ENCODE results near the gene GPSM3.
"Not testable (repeated sequence)": the region's sequence is repeated elsewhere in the genome, so short reads cannot be mapped to it uniquely, and the experiment has no call there.

Gene GPSM3

GRCh38 chr6:32151181-32151862 is 41.1 kb downstream of the GPSM3 start:
- no peak for DNase-seq (ENCODE audit: low read depth, low spot score)

GRCh38 chr6:32149932-32150870 is 42.2 kb downstream of the GPSM3 start:
- no peak for DNase-seq (ENCODE audit: low read depth, low spot score)

DNA sequence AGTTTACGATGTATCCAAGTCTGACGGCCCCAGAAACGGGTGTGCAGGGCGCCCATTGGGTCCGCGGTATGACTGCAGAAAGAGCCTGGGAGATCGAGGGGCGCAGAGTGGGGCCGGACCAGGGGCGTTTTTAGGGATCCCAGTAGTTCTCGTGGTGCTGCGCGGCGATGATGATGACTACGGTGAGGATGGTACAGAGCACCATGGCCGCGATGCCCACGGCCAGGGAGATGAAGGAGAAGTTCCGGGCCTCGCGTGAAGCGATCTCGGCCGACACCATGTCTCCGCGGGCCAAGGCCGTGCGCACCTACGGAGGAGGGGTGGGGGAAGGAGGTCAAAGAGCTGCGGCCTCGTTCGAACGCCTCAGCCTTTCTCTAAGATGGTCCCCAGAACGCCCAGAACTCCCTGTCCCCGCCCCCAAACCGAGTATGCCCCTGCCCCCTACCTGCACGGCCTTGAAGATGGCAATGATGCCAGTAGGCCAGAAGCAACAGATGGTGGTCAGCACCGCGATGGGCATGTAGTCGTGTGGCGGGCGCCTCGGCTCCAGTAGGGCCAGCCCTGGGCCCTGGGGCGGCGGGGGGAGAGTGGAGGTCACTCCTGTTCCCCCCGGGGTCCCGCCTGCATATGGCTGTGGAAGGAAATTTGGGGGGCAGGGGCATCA is 43.2 kb downstream of the GPSM3 start:
- no peak for DNase-seq (ENCODE audit: low read depth, low spot score)

GRCh38 chr6:32148289-32149091 is 44.0 kb downstream of the GPSM3 start:
- DNase-seq (ENCODE audit: low read depth, low spot score): peak; percentile 43

- no peak for DNase-seq (ENCODE audit: low read depth, low spot score)
Measured at GRCh38 chr6:32147401-32148132, 44.9 kb downstream of the GPSM3 start.

- DNase-seq (ENCODE audit: low read depth, low spot score): no peak
Measured at GRCh38 chr6:32146687-32147086, 45.8 kb downstream of the GPSM3 start.

DNA sequence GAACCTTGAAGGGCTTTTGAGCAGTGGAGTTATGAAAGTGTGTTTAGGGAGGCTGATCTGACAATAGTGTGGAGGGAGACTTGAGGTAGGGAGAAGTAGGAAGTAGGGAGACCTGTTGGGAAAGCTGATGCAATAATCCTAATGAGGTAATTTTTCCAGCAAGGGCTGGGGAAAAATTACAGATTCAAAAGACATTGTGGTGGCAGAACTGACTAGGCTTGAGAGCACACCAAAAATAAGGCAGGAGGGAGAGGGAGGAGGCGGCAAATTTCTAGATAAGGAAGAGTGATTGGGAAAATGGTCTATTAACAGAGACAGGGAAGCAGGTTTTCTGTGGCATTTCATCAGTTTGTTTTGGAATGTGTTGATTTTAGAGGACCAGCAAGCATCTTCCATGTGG is 46.2 kb downstream of the GPSM3 start:
- no peak for DNase-seq (ENCODE audit: low read depth, low spot score)

DNA sequence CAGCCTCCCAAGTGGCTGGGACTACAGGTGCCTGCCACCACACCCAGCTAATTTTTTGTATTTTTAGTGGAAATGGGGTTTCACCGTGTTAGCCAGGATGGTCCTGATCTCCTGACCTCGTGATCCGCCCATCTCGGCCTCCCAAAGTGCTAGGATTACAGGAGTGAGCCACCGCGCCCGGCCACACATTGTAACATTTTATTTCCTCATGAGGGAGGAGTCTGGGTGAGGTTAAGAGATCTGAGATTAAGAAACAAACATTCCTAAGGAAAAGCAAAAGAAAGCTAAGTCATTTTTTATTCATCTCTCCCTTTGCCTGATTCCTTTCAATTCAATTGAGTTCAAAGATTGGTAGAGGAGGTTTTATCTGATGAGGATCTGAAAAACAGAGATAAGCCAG is 48.2 kb downstream of the GPSM3 start:
- not testable (repeated sequence) for DNase-seq (ENCODE audit: low read depth, low spot score)
